Esophagus muscularis mucosa (tissue), 4 donors: ENCODE results near the gene FRMD4A. TPM values are rescaled to one million over a fixed set of nuclear protein-coding genes. Genes with fewer than 3 reads are reported as not detected.

Source experiments
- DNase-seq: peaks from one replicate; pipeline ENCODE4 v3.0.0-alpha.2; 2017; ENCODE audit errors: extremely low spot score
- H3K27ac ChIP-seq, 4 donors: fragments of 200-600 bp; sonication (generic); replicated peaks in 1 of 4; 1 replicate in 3 of 4; 2 replicates in 1 of 4; pipeline ENCODE4 v1.5.1; 2016 to 2019; ENCODE audit warnings: mild to moderate bottlenecking in 1 of 4
- H3K27me3 ChIP-seq, 4 donors: fragments of 200-600 bp; sonication (generic); one replicate each; pipeline versions ENCODE4 v1.5.1 to v1.6.0; 2016 to 2019
- H3K36me3 ChIP-seq, 4 donors: fragments of 200-600 bp; sonication (generic); one replicate each; pipeline ENCODE4 v1.5.1; 2016 to 2019
- H3K4me1 ChIP-seq, 4 donors: fragments of 200-600 bp; sonication (generic); one replicate each; pipeline ENCODE4 v1.5.1; 2016 to 2019
- H3K4me3 ChIP-seq, 4 donors: fragments of 200-600 bp; sonication (generic); 1 replicate in 2 of 4; 2 replicates in 2 of 4; pipeline ENCODE4 v1.5.1; 2016 to 2019; ENCODE audit warnings: mild to moderate bottlenecking in 4 of 4, moderate library complexity in 1 of 4
- H3K9me3 ChIP-seq, 4 donors: fragments of 200-600 bp; sonication (generic); 1 replicate in 3 of 4; 2 replicates in 1 of 4; pipeline ENCODE4 v1.5.1; 2016 to 2019
- EP300 ChIP-seq: sonication (generic); formaldehyde crosslinking; IDR thresholded peaks from one replicate; pipeline ENCODE4 v1.6.1; 2017; ENCODE audit warnings: antibody characterized with exemption
- POLR2A ChIP-seq: fragments of 450-650 bp; IDR thresholded peaks from one replicate; pipeline ENCODE4 v1.6.1; 2017; ENCODE audit warnings: antibody characterized with exemption, moderate library complexity, mild to moderate bottlenecking, low read depth
- POLR2AphosphoS5 ChIP-seq, 2 donors: sonication (generic); formaldehyde crosslinking; IDR thresholded peaks; one replicate each; pipeline ENCODE4 v1.6.1; 2017; ENCODE audit warnings: antibody characterized with exemption in 2 of 2
- WGBS: methylation state at CpG from one replicate; pipeline ENCODE4 v1.1.5; 2018; 5-methylcytosine and 5-hydroxymethylcytosine counted together
- intact Hi-C: fragments of 100-400 bp; cut with DNase I; formaldehyde crosslinking; loops from one replicate; pipeline ENCODE4 v1.15.1; 2023
- total RNA-seq, 4 donors: library from RNA; depleted of rRNA; stranded (reverse); fragments of >200 nt; gene quantifications; one replicate each; pipeline versions ENCODE4 v1.1.0 to v1.2.1, GENCODE V29; 2016
- TF ChIP-seq, protein P1 (sequence below), 3 experiments: fragments of 200-600 bp in 2 of 3; fragments of 450-650 bp in 1 of 3; sonication (generic) in 2 of 3; IDR thresholded peaks; one replicate each; pipeline ENCODE4 v1.5.1; 2017 to 2019; ENCODE audit warnings: antibody characterized with exemption in 3 of 3, mild to moderate bottlenecking in 2 of 3, moderate library complexity in 1 of 3

Gene FRMD4A
- total RNA-seq, 4 donors from 2014 or later: 17.0 to 28.8 (median 21.8) TPM

DNA sequence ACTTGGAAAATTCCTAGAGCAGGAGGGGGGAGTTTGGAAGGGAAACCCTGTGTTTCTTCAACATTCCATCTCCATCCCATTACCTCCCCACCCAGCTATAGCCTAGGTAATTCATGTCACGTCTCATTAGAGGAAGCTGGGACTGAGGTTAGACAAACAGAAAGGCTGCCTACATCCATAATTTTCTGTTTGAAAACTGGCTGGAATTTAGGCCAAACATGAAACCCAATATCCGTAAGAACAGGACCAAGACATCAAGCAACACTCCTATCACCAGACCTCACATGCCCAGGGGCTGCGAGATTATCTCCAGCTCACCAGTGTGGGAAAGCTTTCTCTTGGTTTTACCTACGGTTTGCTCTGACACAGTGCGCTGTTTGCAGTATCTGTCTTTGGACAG lies 316.3 kb downstream of the FRMD4A start:
- WGBS: 98% methylated on average over 5 of the region's 5 CpGs
- Histone ChIP-seq H3K36me3 (no peaks in the 10 kb centered on the region), H3K4me3 (no peak overlapping the region), H3K9me3 (no peaks in the 10 kb centered on the region), H3K27ac (no peak overlapping the region), H3K4me1 (peaks cover 9 to 38% (median 24%) of the 10 kb centered on the region in 4 donors), H3K27me3 (peaks cover 0 to 6% (median 0%) of the 10 kb centered on the region in 4 donors)
- no peak for DNase-seq
- intact Hi-C loops: no loop called here
- TF ChIP-seq, protein P1, sequence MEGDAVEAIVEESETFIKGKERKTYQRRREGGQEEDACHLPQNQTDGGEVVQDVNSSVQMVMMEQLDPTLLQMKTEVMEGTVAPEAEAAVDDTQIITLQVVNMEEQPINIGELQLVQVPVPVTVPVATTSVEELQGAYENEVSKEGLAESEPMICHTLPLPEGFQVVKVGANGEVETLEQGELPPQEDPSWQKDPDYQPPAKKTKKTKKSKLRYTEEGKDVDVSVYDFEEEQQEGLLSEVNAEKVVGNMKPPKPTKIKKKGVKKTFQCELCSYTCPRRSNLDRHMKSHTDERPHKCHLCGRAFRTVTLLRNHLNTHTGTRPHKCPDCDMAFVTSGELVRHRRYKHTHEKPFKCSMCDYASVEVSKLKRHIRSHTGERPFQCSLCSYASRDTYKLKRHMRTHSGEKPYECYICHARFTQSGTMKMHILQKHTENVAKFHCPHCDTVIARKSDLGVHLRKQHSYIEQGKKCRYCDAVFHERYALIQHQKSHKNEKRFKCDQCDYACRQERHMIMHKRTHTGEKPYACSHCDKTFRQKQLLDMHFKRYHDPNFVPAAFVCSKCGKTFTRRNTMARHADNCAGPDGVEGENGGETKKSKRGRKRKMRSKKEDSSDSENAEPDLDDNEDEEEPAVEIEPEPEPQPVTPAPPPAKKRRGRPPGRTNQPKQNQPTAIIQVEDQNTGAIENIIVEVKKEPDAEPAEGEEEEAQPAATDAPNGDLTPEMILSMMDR (IDR thresholded peaks at IDR 0.05): no peak
- TF ChIP-seq EP300: no peak
- no peak for TF ChIP-seq POLR2A
- TF ChIP-seq POLR2AphosphoS5 (IDR thresholded peaks at IDR 0.05): no peak

DNA sequence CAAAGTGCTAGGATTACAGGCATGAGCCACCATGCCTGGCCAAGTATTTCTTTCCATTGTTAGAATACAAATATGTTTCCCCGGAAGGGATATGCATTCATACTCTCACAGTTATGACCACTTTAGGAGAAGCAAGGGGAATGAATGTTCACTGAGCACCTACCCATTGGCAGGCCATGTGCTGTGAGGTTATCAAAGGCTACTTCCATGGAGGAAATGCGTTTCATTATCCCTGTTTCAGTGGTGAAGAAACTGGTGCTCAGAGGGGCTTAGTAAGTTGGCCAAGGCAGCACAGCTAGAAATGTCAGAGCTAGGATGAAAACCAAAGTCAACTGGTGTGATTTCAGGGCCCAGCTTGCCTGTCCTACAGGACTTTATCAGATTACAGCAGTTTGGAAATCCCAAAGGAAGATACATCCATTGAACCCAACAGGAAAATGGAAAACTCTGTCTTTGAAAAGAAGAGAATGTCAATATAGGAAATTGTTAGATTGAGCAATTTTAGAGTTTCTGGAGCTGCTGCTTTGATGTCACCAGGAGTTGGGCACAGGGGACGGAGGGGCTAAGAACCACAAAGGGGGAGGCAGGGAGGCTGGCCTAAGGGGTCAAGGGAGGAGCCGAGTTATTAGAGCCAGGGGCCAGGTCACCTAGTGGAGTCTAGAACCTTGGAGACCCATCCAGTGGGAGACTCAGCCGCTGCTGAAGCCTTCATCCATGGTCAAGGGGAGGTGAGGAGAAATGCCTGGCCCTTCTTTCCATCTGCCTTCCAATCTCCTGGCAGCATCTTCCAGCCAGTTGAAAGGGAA lies 319.8 kb downstream of the FRMD4A start:
- H3K4me1 ChIP-seq: peaks cover 11 to 41% (median 25%) of the 10 kb centered on the region in 4 donors
- no peak for DNase-seq
- H3K27me3 ChIP-seq: peaks cover 0 to 8% (median 0%) of the 10 kb centered on the region in 4 donors
- H3K36me3 ChIP-seq: no peaks in the 10 kb centered on the region
- H3K4me3 ChIP-seq: no peak overlapping the region
- WGBS: 95% methylated on average over 5 of the region's 5 CpGs
- H3K9me3 ChIP-seq: no peaks in the 10 kb centered on the region
- no peak overlapping the region for H3K27ac ChIP-seq
- no peak for TF ChIP-seq POLR2AphosphoS5 (IDR thresholded peaks at IDR 0.05)
- TF ChIP-seq, protein P1 (IDR thresholded peaks at IDR 0.05): no peak
- TF ChIP-seq POLR2A: no peak
- TF ChIP-seq EP300: no peak
- intact Hi-C loops: no loop called here

DNA sequence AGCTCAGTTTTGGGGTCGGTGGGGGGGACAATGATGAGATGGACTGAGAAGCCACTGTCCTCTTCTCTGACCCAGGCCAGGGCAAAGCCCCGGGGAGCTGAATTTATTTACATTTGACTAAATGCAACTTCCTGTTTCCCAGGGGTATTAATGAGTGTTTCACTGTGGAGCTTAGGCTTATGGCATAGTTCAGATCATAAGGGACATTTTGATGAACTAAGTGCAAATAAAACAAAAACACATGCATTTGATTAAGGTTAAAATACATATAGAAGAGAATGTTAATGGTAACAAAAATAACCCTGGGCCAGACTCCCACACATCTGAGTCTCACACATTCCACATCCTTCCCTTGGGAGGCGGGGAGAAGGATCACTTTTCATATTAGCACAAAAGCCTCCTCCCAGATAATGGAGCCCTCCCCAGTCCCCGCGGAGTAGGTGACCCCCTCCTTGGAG lies 320.6 kb downstream of the FRMD4A start:
- H3K27ac ChIP-seq: peak overlapping the region in 2 of 4 donors; percentile 53 to 57
- intact Hi-C loops: no loop called here
- H3K4me1 ChIP-seq: peaks cover 4 to 41% (median 23%) of the 10 kb centered on the region in 4 donors
- H3K4me3 ChIP-seq: peak overlapping the region; percentile 35 to 50 (median 38)
- peaks cover 0 to 8% (median 0%) of the 10 kb centered on the region in 4 donors for H3K27me3 ChIP-seq
- no peaks in the 10 kb centered on the region for H3K36me3 ChIP-seq
- TF ChIP-seq, protein P1 (IDR thresholded peaks at IDR 0.05): no peak
- TF ChIP-seq POLR2AphosphoS5 (IDR thresholded peaks at IDR 0.05): no peak
- no peak for TF ChIP-seq POLR2A
- no peak for TF ChIP-seq EP300
- no peaks in the 10 kb centered on the region for H3K9me3 ChIP-seq
- 39% methylated on average over 5 of the region's 5 CpGs for WGBS
- DNase-seq: no peak

DNA sequence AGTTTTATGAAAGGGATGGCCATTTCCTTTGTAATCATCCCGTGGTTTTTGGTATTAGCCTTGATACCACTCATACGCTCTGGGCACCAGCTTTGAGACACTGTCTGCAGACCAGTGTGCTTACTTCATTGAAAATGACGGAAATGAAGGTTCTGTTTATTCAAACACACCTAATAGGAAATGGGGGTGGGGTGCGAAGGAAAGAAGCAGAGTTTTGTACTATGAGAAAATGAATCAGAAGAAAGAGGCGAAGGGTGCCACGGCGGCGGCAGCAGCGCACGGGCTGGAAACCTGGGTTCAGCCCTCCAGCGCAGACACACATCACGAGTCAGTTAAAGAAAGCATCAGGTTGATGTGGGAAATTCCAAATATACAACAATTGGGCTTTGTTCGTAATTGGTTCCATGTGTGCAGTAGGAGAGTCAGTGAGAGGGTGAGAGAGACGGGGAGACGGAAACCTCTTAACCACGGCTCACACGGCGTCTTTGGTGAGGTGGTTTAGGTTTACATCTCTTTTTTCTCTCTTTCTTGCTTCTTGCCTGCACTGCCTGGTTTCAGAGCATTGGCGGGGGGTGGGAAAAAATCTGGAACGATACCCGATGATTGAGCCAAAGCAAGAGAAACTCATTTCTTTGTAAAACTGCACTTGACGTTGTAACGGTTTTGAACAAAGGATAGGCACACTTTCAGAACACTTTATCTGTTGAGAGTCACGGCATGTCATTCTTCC lies 321.2 kb downstream of the FRMD4A start:
- peaks cover 4 to 41% (median 23%) of the 10 kb centered on the region in 4 donors for H3K4me1 ChIP-seq
- TF ChIP-seq, protein P1 (IDR thresholded peaks at IDR 0.05): no peak
- TF ChIP-seq POLR2AphosphoS5 (IDR thresholded peaks at IDR 0.05): peak in 1 of 2 donors; percentile 14
- no peak for TF ChIP-seq POLR2A
- no peak for TF ChIP-seq EP300
- 36% methylated on average over 24 of the region's 24 CpGs for WGBS
- peak overlapping the region; percentile 35 to 50 (median 38) for H3K4me3 ChIP-seq
- H3K27me3 ChIP-seq: peaks cover 0 to 8% (median 0%) of the 10 kb centered on the region in 4 donors
- H3K27ac ChIP-seq: peak overlapping the region; percentile 19 to 57 (median 46)
- intact Hi-C loops: no loop called here
- DNase-seq: no peak
- H3K9me3 ChIP-seq: no peaks in the 10 kb centered on the region
- H3K36me3 ChIP-seq: no peaks in the 10 kb centered on the region
